ENCODE results near the gene GPR32.
"Not testable (repeated sequence)": the region's sequence is repeated elsewhere in the genome, so short reads cannot be mapped to it uniquely, and the experiment has no call there.

GPR32 gene

GRCh38 chr19:50749490-50749889 is 20.8 kb upstream of the GPR32 start:
- DNase-seq: no peak

GRCh38 chr19:50750010-50750409 is 20.3 kb upstream of the GPR32 start:
- no peak for DNase-seq

- DNase-seq: no peak
These were observed 16.4 kb upstream of the GPR32 start for GRCh38 chr19:50753879-50754278.

- not testable (repeated sequence) for DNase-seq
These were observed 14.0 kb upstream of the GPR32 start for GRCh38 chr19:50756244-50756643.

- DNase-seq: not testable (repeated sequence)
These were observed 12.6 kb upstream of the GPR32 start for GRCh38 chr19:50757624-50758023.

- not testable (repeated sequence) for DNase-seq
These were observed 11.2 kb upstream of the GPR32 start for GRCh38 chr19:50759076-50759475.

GRCh38 chr19:50759886-50760285 is 10.4 kb upstream of the GPR32 start:
- no peak for DNase-seq

GRCh38 chr19:50761501-50761900 is 8.8 kb upstream of the GPR32 start:
- not testable (repeated sequence) for DNase-seq

- DNase-seq: not testable (repeated sequence)
These were observed 6.7 kb upstream of the GPR32 start for GRCh38 chr19:50763521-50763920.

- DNase-seq: no peak
These were observed 5.9 kb upstream of the GPR32 start for GRCh38 chr19:50764409-50764808.

- DNase-seq: not testable (repeated sequence)
These were observed 3.5 kb upstream of the GPR32 start for GRCh38 chr19:50766746-50767145.

- DNase-seq: not testable (repeated sequence)
These were observed 3.0 kb upstream of the GPR32 start for GRCh38 chr19:50767263-50767662.

GRCh38 chr19:50768277-50768676 is 2.0 kb upstream of the GPR32 start:
- DNase-seq: no peak

GRCh38 chr19:50770888-50771287 is 624 bp downstream of the GPR32 start:
- no peak for DNase-seq

GRCh38 chr19:50772476-50772875 is 2.2 kb downstream of the GPR32 start:
- DNase-seq: no peak

- DNase-seq: not testable (repeated sequence)
These were observed 2.6 kb downstream of the GPR32 start for GRCh38 chr19:50772912-50773311.

- DNase-seq: not testable (repeated sequence)
These were observed 3.2 kb downstream of the GPR32 start for GRCh38 chr19:50773454-50773853.

- DNase-seq: no peak
These were observed 5.9 kb downstream of the GPR32 start for GRCh38 chr19:50776131-50776530.

- no peak for DNase-seq
These were observed 7.0 kb downstream of the GPR32 start for GRCh38 chr19:50777261-50777660.

- DNase-seq: no peak
These were observed 7.6 kb downstream of the GPR32 start for GRCh38 chr19:50777830-50778303.

- no peak for DNase-seq
These were observed 8.7 kb downstream of the GPR32 start for GRCh38 chr19:50778906-50779430.

- no peak for DNase-seq
These were observed 9.5 kb downstream of the GPR32 start for GRCh38 chr19:50779504-50780457.

- no peak for DNase-seq
These were observed 10.6 kb downstream of the GPR32 start for GRCh38 chr19:50780753-50781435.

- DNase-seq: not testable (repeated sequence)
These were observed 13.5 kb downstream of the GPR32 start for GRCh38 chr19:50783848-50784152.
